OCI-LY1 (cell line): ENCODE data around the gene HERC5.

Source experiments
- CTCF ChIP-seq: fragments of 200-600 bp; sonication (generic), shearing (Covaris generic); IDR thresholded peaks from 2 replicates; pipeline ENCODE4 v1.5.1; 2017; ENCODE audit warnings: mild to moderate bottlenecking, antibody characterized with exemption, low read length, moderate library complexity, mixed read lengths
- EZH2 ChIP-seq: fragments of 200-600 bp; sonication (generic), shearing (Covaris generic); IDR thresholded peaks from 2 replicates; pipeline ENCODE4 v1.8.0; 2017; ENCODE audit warnings: borderline replicate concordance, mixed run types, mild to moderate bottlenecking, antibody characterized with exemption, low read length, moderate library complexity, mixed read lengths

DNA sequence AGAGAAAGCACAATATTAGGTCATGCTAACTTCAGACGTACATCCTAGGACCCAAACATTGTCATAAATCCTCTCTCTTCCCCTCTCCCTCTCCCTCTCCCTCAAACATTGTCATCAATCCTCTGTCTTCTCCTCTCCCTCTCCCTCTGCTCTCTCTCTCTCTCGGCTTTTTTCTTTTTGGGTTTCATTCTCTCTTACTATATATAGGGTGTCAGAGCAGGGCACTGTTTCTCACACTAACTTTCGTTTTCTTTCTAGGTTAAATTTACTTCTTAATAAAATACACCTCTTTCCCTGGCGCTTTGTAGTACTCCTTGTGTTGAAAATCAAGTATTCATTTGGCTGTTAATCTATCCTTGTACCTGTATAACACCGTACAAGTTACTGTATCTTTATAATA is 37.0 kb upstream of the HERC5 start:
- TF ChIP-seq CTCF (no peak), EZH2 (no peak)
